ACHN (cell line): ENCODE results near the gene ACER3.
A peak's percentile ranks its signal among the peaks of the same experiment; 100 is the strongest.

Experiments used
- DNase-seq: peaks from one replicate; pipeline ENCODE4 v3.0.0-alpha.2; 2015
- in situ Hi-C: cut with HindIII; loops from 2 replicates; pipeline ENCODE4 v1.10.0; 2017; ENCODE audit warnings: low sequenced_read_pairs, low pct_ligation_motif_present, low pct_unique_long_range_greater_than_20kb

ACER3 gene

GRCh38 chr11:76902121-76903014, 41.6 kb downstream of the ACER3 start:
- in situ Hi-C loops: no loop called here

GRCh38 chr11:76903325-76903724, 42.6 kb downstream of the ACER3 start:
- in situ Hi-C loops: no loop called here
- DNase-seq: no peak

More at GRCh38 chr11:76902121-76903014, 41.6 kb downstream of the ACER3 start:
- no peak for DNase-seq

GRCh38 chr11:76910620-76911414, 50.1 kb downstream of the ACER3 start:
- in situ Hi-C loops: no loop called here
- no peak for DNase-seq

GRCh38 chr11:76911415-76911808, 50.7 kb downstream of the ACER3 start:
- in situ Hi-C loops: no loop called here

GRCh38 chr11:76916712-76917111, 56.0 kb downstream of the ACER3 start:
- in situ Hi-C loops: no loop called here

More at GRCh38 chr11:76911415-76911808, 50.7 kb downstream of the ACER3 start:
- no peak for DNase-seq

GRCh38 chr11:76918941-76919386, 58.2 kb downstream of the ACER3 start:
- in situ Hi-C loops: no loop called here
- DNase-seq: peak; percentile 56

More at GRCh38 chr11:76916712-76917111, 56.0 kb downstream of the ACER3 start:
- no peak for DNase-seq

GRCh38 chr11:76919467-76919866, 58.7 kb downstream of the ACER3 start:
- no peak for DNase-seq
- in situ Hi-C loops: no loop called here

- DNase-seq: peak; percentile 86
- in situ Hi-C loops: no loop called here
These were observed 59.4 kb downstream of the ACER3 start for GRCh38 chr11:76919887-76920746.

GRCh38 chr11:76927160-76927559, 66.4 kb downstream of the ACER3 start:
- in situ Hi-C loops: no loop called here
- no peak for DNase-seq

GRCh38 chr11:76935042-76935441, 74.3 kb downstream of the ACER3 start:
- in situ Hi-C loops: no loop called here
- DNase-seq: peak; percentile 8

GRCh38 chr11:76939219-76939631, 78.5 kb downstream of the ACER3 start:
- in situ Hi-C loops: no loop called here
- no peak for DNase-seq

GRCh38 chr11:76944225-76944624, 83.5 kb downstream of the ACER3 start:
- no peak for DNase-seq
- in situ Hi-C loops: no loop called here

- DNase-seq: no peak
- in situ Hi-C loops: no loop called here
These were observed 85.5 kb downstream of the ACER3 start for GRCh38 chr11:76946223-76946622.

GRCh38 chr11:76947190-76947589, 86.5 kb downstream of the ACER3 start:
- DNase-seq: no peak
- in situ Hi-C loops: no loop called here

GRCh38 chr11:76947800-76948199, 87.1 kb downstream of the ACER3 start:
- DNase-seq: no peak
- in situ Hi-C loops: no loop called here

GRCh38 chr11:76955459-76956114, 94.9 kb downstream of the ACER3 start:
- DNase-seq: no peak
- in situ Hi-C loops: no loop called here

GRCh38 chr11:76962583-76963416, 102.1 kb downstream of the ACER3 start:
- no peak for DNase-seq
- in situ Hi-C loops: no loop called here
